Stimulated activated CD4-positive, alpha-beta T cell treated with anti-CD3 and anti-CD28 coated beads, TNF-alpha, amount 100 ng/mL, for 4 hours (primary cell): ENCODE measurements around the gene DHX8.
"Not testable (repeated sequence)": the region's sequence is repeated elsewhere in the genome, so short reads cannot be mapped to it uniquely, and the experiment has no call there.

ENCODE experiments used
- DNase-seq, 3 experiments: peaks; one replicate each; pipeline ENCODE4 v3.0.0-alpha.2; 2020; ENCODE audit warnings: low read depth in 3 of 3

DHX8 gene

GRCh38 chr17:43462569-43462968, 21.2 kb upstream of the DHX8 start:
- DNase-seq: not testable (repeated sequence)

GRCh38 chr17:43463241-43463640, 20.5 kb upstream of the DHX8 start:
- DNase-seq: no peak

- no peak for DNase-seq
Observed at GRCh38 chr17:43464046-43464445, 19.7 kb upstream of the DHX8 start.

- no peak for DNase-seq
Observed at GRCh38 chr17:43465049-43465448, 18.7 kb upstream of the DHX8 start.

- DNase-seq: no peak
Observed at GRCh38 chr17:43467981-43468581, 15.7 kb upstream of the DHX8 start.

- no peak for DNase-seq
Observed at GRCh38 chr17:43468691-43469139, 15.1 kb upstream of the DHX8 start.

GRCh38 chr17:43469145-43469544, 14.6 kb upstream of the DHX8 start:
- DNase-seq: no peak

- DNase-seq: no peak
Observed at GRCh38 chr17:43471585-43472160, 12.1 kb upstream of the DHX8 start.

GRCh38 chr17:43475494-43476089, 8.2 kb upstream of the DHX8 start:
- DNase-seq: no peak

- DNase-seq: not testable (repeated sequence)
Observed at GRCh38 chr17:43476306-43476705, 7.5 kb upstream of the DHX8 start.

- DNase-seq: no peak
Observed at GRCh38 chr17:43477832-43478634, 5.7 kb upstream of the DHX8 start.

GRCh38 chr17:43479948-43480347, 3.8 kb upstream of the DHX8 start:
- DNase-seq: no peak

- no peak for DNase-seq
Observed at GRCh38 chr17:43482103-43483012, 1.4 kb upstream of the DHX8 start.

GRCh38 chr17:43490621-43491020, 6.8 kb downstream of the DHX8 start:
- DNase-seq: no peak

- DNase-seq: not testable (repeated sequence)
Observed at GRCh38 chr17:43509440-43509839, 25.7 kb downstream of the DHX8 start.

- not testable (repeated sequence) for DNase-seq
Observed at GRCh38 chr17:43511199-43511598, 27.4 kb downstream of the DHX8 start.

- no peak for DNase-seq
Observed at GRCh38 chr17:43515656-43516055, 31.9 kb downstream of the DHX8 start.

GRCh38 chr17:43517161-43517560, 33.4 kb downstream of the DHX8 start:
- DNase-seq: no peak

- DNase-seq: no peak
Observed at GRCh38 chr17:43517615-43518386, 34.0 kb downstream of the DHX8 start.

- no peak for DNase-seq
Observed at GRCh38 chr17:43521389-43521788, 37.6 kb downstream of the DHX8 start.
